Heart left ventricle (tissue), 13 donors: ENCODE data around the gene RGS16.

Source experiments
- POLR2A ChIP-seq, 2 donors: fragments of 450-650 bp; IDR thresholded peaks; one replicate each; pipeline ENCODE4 v1.6.1; 2017; ENCODE audit warnings: antibody characterized with exemption in 2 of 2, mild to moderate bottlenecking in 2 of 2, moderate library complexity in 2 of 2
- TF ChIP-seq, protein P1 (sequence below), 12 donors: fragments of 200-600 bp; sonication (generic) in 4 of 12; IDR thresholded peaks; one replicate each; pipeline versions ENCODE4 v1.5.0 to v1.8.0; 2018 to 2022; ENCODE audit warnings: antibody characterized with exemption in 12 of 12, mild to moderate bottlenecking in 5 of 12
- donor health status: ischemic (EF 13 %, LVEDD 7.1; RV severe dilation, severe dysfunction).
- donor health status: DM: no; HTN: yes; CAD: no.
- donor health status: DM: no; HTN: no; CAD: no.
- donor health status: ischemic (EF 25% LVEDD 6.9; RV normal size, moderate dysfunction).
- donor health status: ischemic (EF 25% LVEDD 5.7; RV mildly dilated, moderate dysfunction).
- donor health status: ischemic (EF 35%, LVEDD 5.7; RV mildly dilated, moderate dysfunction).
- donor health status: nonischemic (EF 11% LVEDD 7.7; RV severe dilation, severe dysfunction).
- donor health status: DM: yes; HTN: yes; CAD: no.
- donor health status: PGD.
- donor health status: ischemic (EF 29% LVEDD 5.4; RV normal size, mild dysfunction).
- donor health status: nonischemic (EF 23%, LVEDD 6.1; RV moderate dilation, normal function).

- TF ChIP-seq, protein P1, sequence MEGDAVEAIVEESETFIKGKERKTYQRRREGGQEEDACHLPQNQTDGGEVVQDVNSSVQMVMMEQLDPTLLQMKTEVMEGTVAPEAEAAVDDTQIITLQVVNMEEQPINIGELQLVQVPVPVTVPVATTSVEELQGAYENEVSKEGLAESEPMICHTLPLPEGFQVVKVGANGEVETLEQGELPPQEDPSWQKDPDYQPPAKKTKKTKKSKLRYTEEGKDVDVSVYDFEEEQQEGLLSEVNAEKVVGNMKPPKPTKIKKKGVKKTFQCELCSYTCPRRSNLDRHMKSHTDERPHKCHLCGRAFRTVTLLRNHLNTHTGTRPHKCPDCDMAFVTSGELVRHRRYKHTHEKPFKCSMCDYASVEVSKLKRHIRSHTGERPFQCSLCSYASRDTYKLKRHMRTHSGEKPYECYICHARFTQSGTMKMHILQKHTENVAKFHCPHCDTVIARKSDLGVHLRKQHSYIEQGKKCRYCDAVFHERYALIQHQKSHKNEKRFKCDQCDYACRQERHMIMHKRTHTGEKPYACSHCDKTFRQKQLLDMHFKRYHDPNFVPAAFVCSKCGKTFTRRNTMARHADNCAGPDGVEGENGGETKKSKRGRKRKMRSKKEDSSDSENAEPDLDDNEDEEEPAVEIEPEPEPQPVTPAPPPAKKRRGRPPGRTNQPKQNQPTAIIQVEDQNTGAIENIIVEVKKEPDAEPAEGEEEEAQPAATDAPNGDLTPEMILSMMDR (IDR thresholded peaks at IDR 0.05), result no peak
- TF ChIP-seq POLR2A (IDR thresholded peaks at IDR 0.05), result no peak
Observed at GRCh38 chr1:182565537-182565936, 38.7 kb downstream of the RGS16 start.
